ACHN (cell line): ENCODE results near the gene IFT122.
A peak's percentile ranks its signal among the peaks of the same experiment; 100 is the strongest.
"Not testable (repeated sequence)": the region's sequence is repeated elsewhere in the genome, so short reads cannot be mapped to it uniquely, and the experiment has no call there.

Source experiments
- DNase-seq: peaks from one replicate; pipeline ENCODE4 v3.0.0-alpha.2; 2015
- in situ Hi-C: cut with HindIII; loops from 2 replicates; pipeline ENCODE4 v1.10.0; 2017; ENCODE audit warnings: low sequenced_read_pairs, low pct_ligation_motif_present, low pct_unique_long_range_greater_than_20kb

The IFT122 gene

GRCh38 chr3:129487183-129487867 lies 47.3 kb downstream of the IFT122 start:
- in situ Hi-C loops = no loop called here

GRCh38 chr3:129487868-129488335 lies 47.9 kb downstream of the IFT122 start:
- in situ Hi-C loops, DNase-seq: not testable (repeated sequence)

More at GRCh38 chr3:129487183-129487867, 47.3 kb downstream of the IFT122 start:
- DNase-seq = no peak

- in situ Hi-C loops, DNase-seq: not testable (repeated sequence)
Observed at GRCh38 chr3:129489258-129489657, 49.2 kb downstream of the IFT122 start.

- DNase-seq = peak; percentile 88
- in situ Hi-C loops = no loop called here
Observed at GRCh38 chr3:129490273-129490675, 50.2 kb downstream of the IFT122 start.

GRCh38 chr3:129491077-129491476 lies 51.1 kb downstream of the IFT122 start:
- in situ Hi-C loops, DNase-seq: not testable (repeated sequence)

GRCh38 chr3:129491794-129492193 lies 51.8 kb downstream of the IFT122 start:
- DNase-seq = no peak
- in situ Hi-C loops = no loop called here

GRCh38 chr3:129492691-129493090 lies 52.7 kb downstream of the IFT122 start:
- in situ Hi-C loops = no loop called here

GRCh38 chr3:129493206-129493605 lies 53.2 kb downstream of the IFT122 start:
- in situ Hi-C loops = no loop called here
- DNase-seq = no peak

More at GRCh38 chr3:129492691-129493090, 52.7 kb downstream of the IFT122 start:
- no peak for DNase-seq

- in situ Hi-C loops = not testable (repeated sequence)
Observed at GRCh38 chr3:129494499-129494898, 54.5 kb downstream of the IFT122 start.

GRCh38 chr3:129495006-129495639 lies 55.1 kb downstream of the IFT122 start:
- in situ Hi-C loops = not testable (repeated sequence)
- DNase-seq = peak; percentile 47

More at GRCh38 chr3:129494499-129494898, 54.5 kb downstream of the IFT122 start:
- not testable (repeated sequence) for DNase-seq

GRCh38 chr3:129497876-129498275 lies 57.9 kb downstream of the IFT122 start:
- in situ Hi-C loops, DNase-seq: not testable (repeated sequence)

GRCh38 chr3:129498603-129499488 lies 58.8 kb downstream of the IFT122 start:
- DNase-seq, in situ Hi-C loops: not testable (repeated sequence)

- in situ Hi-C loops = not testable (repeated sequence)
Observed at GRCh38 chr3:129499604-129500333, 59.7 kb downstream of the IFT122 start.

GRCh38 chr3:129500334-129500658 lies 60.3 kb downstream of the IFT122 start:
- no peak for DNase-seq
- in situ Hi-C loops = no loop called here

More at GRCh38 chr3:129499604-129500333, 59.7 kb downstream of the IFT122 start:
- not testable (repeated sequence) for DNase-seq

- DNase-seq = no peak
- in situ Hi-C loops = no loop called here
Observed at GRCh38 chr3:129501630-129502029, 61.6 kb downstream of the IFT122 start.

GRCh38 chr3:129502641-129503408 lies 62.8 kb downstream of the IFT122 start:
- DNase-seq = no peak
- in situ Hi-C loops = no loop called here

- DNase-seq = no peak
- in situ Hi-C loops = no loop called here
Observed at GRCh38 chr3:129503471-129504291, 63.7 kb downstream of the IFT122 start.
